Panc1 (cell line): Measurements from ENCODE around the gene RIMS1. TPM values are rescaled to one million over a fixed set of nuclear protein-coding genes. Genes with fewer than 3 reads are reported as not detected.

Source experiments
- ATAC-seq: fragments of 200-7000 bp; cut with Tn5 transposase; 2 replicates; pipeline ENCODE4 v1.9.1; 2020; ENCODE audit warnings: mild to moderate bottlenecking, moderate library complexity
- BruUV-seq: library from RNA; stranded (reverse); fragments of 400-500 nt; replicated peaks from 2 replicates; lab custom pipeline; 2021; lab: Mats Ljungman, UMichigan
- CTCF ChIA-PET: fragments of 300-600 bp; sonication (Branson Sonifier 250); formaldehyde crosslinking; loops from one replicate; lab custom pipeline; 2022; ENCODE audit warnings: antibody characterized with exemption; lab: Charles Lee
- POLR2A ChIA-PET: fragments of 300-600 bp; sonication (Branson Sonifier 250); formaldehyde crosslinking; loops from one replicate; lab custom pipeline; 2022; ENCODE audit warnings: antibody characterized with exemption; lab: Charles Lee
- DNase-seq: peaks from one replicate; pipeline ENCODE4 v3.0.0-alpha.2; 2010; ENCODE audit warnings: low read depth, low spot score
- H3K27ac ChIP-seq: 2 replicates; pipeline ENCODE4 v1.5.1; 2011; ENCODE audit warnings: mild to moderate bottlenecking, low read length, inconsistent platforms
- H3K27me3 ChIP-seq: fragments of 200-500 bp; sonication (Bioruptor generic); 2 replicates; pipeline ENCODE4 v1.6.0; 2014; ENCODE audit warnings: low read length, inconsistent platforms; ENCODE audit not compliant: control insufficient read depth, insufficient read depth
- H3K36me3 ChIP-seq: fragments of 200-500 bp; sonication (Bioruptor generic); 2 replicates; pipeline ENCODE4 v1.5.1; 2014; ENCODE audit warnings: inconsistent platforms, mild to moderate bottlenecking, low read length, moderate library complexity; ENCODE audit not compliant: control insufficient read depth, insufficient read depth
- H3K4me1 ChIP-seq: 2 replicates; pipeline ENCODE4 v1.5.1; 2011; ENCODE audit warnings: inconsistent platforms, mild to moderate bottlenecking, low read length, moderate library complexity; ENCODE audit not compliant: control insufficient read depth, insufficient read depth
- H3K4me3 ChIP-seq, 2 experiments: 2 replicates each; pipeline ENCODE4 v1.5.1; 2011 to 2012; ENCODE audit warnings: low read depth in 2 of 2, low read length in 2 of 2, mild to moderate bottlenecking in 2 of 2, inconsistent platforms in 1 of 2, moderate library complexity in 1 of 2
- H3K9me3 ChIP-seq: fragments of 200-500 bp; sonication (Bioruptor generic); 2 replicates; pipeline ENCODE4 v1.5.1; 2014; ENCODE audit warnings: low read depth, mild to moderate bottlenecking, inconsistent platforms, low read length, moderate library complexity; ENCODE audit not compliant: control insufficient read depth, insufficient read depth
- CTCF ChIP-seq: fragments of 450-650 bp; IDR thresholded peaks from 2 replicates; pipeline ENCODE4 v1.5.1; 2017; ENCODE audit warnings: mild to moderate bottlenecking
- POLR2AphosphoS5 ChIP-seq: IDR thresholded peaks from 2 replicates; pipeline ENCODE4 v1.6.1; 2012; ENCODE audit warnings: mild to moderate bottlenecking, low read depth, low read length, moderate library complexity
- REST ChIP-seq, 2 experiments: IDR thresholded peaks; 2 replicates each; pipeline ENCODE4 v1.6.1; 2011 to 2012; ENCODE audit warnings: low read depth in 2 of 2, control low read depth in 1 of 2, low read length in 1 of 2, mild to moderate bottlenecking in 1 of 2, moderate library complexity in 1 of 2; ENCODE audit not compliant: insufficient read depth in 1 of 2
- SIN3A ChIP-seq: IDR thresholded peaks from 2 replicates; pipeline ENCODE4 v1.6.1; 2012; ENCODE audit warnings: low read depth, mild to moderate bottlenecking, low read length, moderate library complexity, borderline replicate concordance; ENCODE audit not compliant: insufficient read depth
- TCF7L2 ChIP-seq: IDR thresholded peaks from 2 replicates; pipeline ENCODE4 v1.6.1; 2011; ENCODE audit warnings: mild to moderate bottlenecking, low read depth, low read length, inconsistent platforms
- in situ Hi-C: cut with HindIII; loops from 2 replicates; pipeline ENCODE4 v1.10.0; 2016; ENCODE audit warnings: low sequenced_read_pairs, low pct_unique_long_range_greater_than_20kb
- intact Hi-C: fragments of 100-400 bp; cut with micrococcal nuclease; formaldehyde crosslinking; loops from one replicate; pipeline ENCODE4 v1.10.0; 2022; ENCODE audit not compliant: unreplicated experiment
- total RNA-seq: library from RNA; stranded (reverse); gene quantifications from one replicate; pipeline ENCODE4 v1.2.1, GENCODE V29; 2021; ENCODE audit not compliant: unreplicated experiment

The RIMS1 gene
- total RNA-seq, 1 experiment from 2014 or later, result 0.18 TPM

- no peak for ATAC-seq
Observed at GRCh38 chr6:72288592-72288991, 402.2 kb downstream of the RIMS1 start.

GRCh38 chr6:72290620-72291019 is 404.3 kb downstream of the RIMS1 start:
- TF ChIP-seq POLR2AphosphoS5, result no peak
- H3K9me3 ChIP-seq, result no peaks in the 10 kb centered on the region
- DNase-seq (no peak), ATAC-seq (no peak)
- no peak overlapping the region for H3K27ac ChIP-seq
- no peaks in the 10 kb centered on the region for H3K4me1 ChIP-seq
- in situ Hi-C loops, result no loop called here
- ChIA-PET CTCF (no interaction called here), POLR2A (no interaction called here)
- H3K4me3 ChIP-seq, result no peak overlapping the region
- peaks cover 10% of the 10 kb centered on the region for H3K27me3 ChIP-seq
- no peaks in the 10 kb centered on the region for H3K36me3 ChIP-seq
- BruUV-seq, result no TSS peak
- intact Hi-C loops, result no loop called here

More at GRCh38 chr6:72288592-72288991, 402.2 kb downstream of the RIMS1 start:
- DNase-seq, result no peak
- Histone ChIP-seq H3K36me3 (no peaks in the 10 kb centered on the region), H3K27me3 (peaks cover 7% of the 10 kb centered on the region), H3K4me3 (no peak overlapping the region), H3K9me3 (no peaks in the 10 kb centered on the region), H3K4me1 (no peaks in the 10 kb centered on the region), H3K27ac (no peak overlapping the region)
- BruUV-seq, result no TSS peak
- ChIA-PET POLR2A (no interaction called here), CTCF (no interaction called here)
- in situ Hi-C loops (no loop called here), intact Hi-C loops (no loop called here)
- no peak for TF ChIP-seq REST (IDR thresholded peaks at IDR 0.05; ENCODE audit: insufficient read depth in 1 of 2, low read depth in 2 of 2, low read length in 1 of 2)

GRCh38 chr6:72296375-72296774 is 410.0 kb downstream of the RIMS1 start:
- intact Hi-C loops, result no loop called here
- DNase-seq, result no peak
- H3K27ac ChIP-seq, result no peak overlapping the region
- no peak overlapping the region for H3K4me3 ChIP-seq
- ATAC-seq, result no peak
- BruUV-seq, result no TSS peak
- no peaks in the 10 kb centered on the region for H3K36me3 ChIP-seq
- POLR2A ChIA-PET, result no interaction called here
- no peaks in the 10 kb centered on the region for H3K4me1 ChIP-seq
- peaks cover 2% of the 10 kb centered on the region; the same call in 1 of the 2 replicates for H3K27me3 ChIP-seq
- TF ChIP-seq POLR2AphosphoS5 (no peak), SIN3A (no peak), CTCF (no peak), TCF7L2 (no peak), REST (IDR thresholded peaks at IDR 0.05; ENCODE audit: insufficient read depth in 1 of 2, low read depth in 2 of 2, low read length in 1 of 2) (no peak)
- CTCF ChIA-PET, result no interaction called here
- in situ Hi-C loops, result no loop called here
- no peaks in the 10 kb centered on the region for H3K9me3 ChIP-seq
